ENCODE results near the gene STK36. TPM values are rescaled to one million over a fixed set of nuclear protein-coding genes. Genes with fewer than 3 reads are reported as not detected.

STK36 gene
- total RNA-seq: 10 to 100 TPM; 15.9 to 19.0 TPM

DNA sequence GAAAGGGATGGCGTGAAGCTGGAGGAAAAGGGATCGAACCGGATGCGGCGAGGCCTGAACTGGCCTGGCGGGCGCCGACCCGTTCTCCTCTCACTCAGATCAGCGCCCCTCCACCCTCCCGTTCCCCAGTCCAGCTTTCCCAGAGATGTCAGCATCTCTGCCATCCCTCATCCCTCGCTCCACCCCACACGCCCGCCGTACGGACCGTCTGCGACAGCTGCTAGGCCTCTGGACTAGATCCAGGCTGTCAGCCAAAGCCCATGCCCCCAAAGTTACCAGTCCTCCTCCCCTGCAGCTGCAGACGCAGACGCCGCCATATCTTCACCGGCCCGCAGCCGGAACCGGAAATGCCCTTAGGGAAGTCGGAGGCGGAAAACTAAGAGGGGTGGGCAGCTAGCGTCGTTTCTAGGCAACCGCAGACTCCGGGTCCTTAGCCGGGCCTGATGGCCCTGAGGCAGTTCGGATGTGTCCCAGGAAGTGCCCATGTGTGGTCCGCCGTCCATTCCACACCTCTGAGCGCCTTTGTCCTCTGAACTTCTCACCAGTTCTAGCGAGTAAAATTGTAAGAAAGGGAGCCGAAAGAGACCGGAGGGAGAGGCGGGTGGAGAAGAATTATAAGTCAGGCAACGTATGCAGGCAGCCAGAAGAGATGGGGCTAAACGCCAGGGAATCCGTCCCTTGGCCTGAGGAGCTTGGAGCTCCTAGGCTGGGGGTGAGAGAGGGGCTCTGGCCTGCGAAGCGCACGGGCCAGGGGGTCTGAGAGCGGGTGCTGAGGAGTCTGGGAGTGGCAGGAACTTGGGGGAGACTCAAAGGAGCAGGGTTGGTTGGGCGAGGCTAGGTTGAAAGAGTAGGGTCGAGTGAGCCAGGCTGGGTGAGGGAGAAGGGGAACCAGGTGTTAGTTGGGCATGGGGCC is at the start of gene STK36, which contains the start of gene RNF25:
Gene STK36, plus strand, starts transcription at position 433 of the 913 bp plus-strand sequence. CDS start 744 bp downstream, outside the sequence.
Gene RNF25, minus strand, starts transcription at position 349 of the 913 bp plus-strand sequence. Its CDS starts 32 bp downstream, at position 317.
- Mint-ChIP-seq H3K27me3 (no peaks in the 10 kb centered on the region), H3K4me1 (ENCODE audit: low read depth) (peaks cover 22% of the 10 kb centered on the region), H3K27ac (peak within 1 kb of the TSS; percentile 89), H3K9me3 (no peaks in the 10 kb centered on the region), H3K4me3 (peak within 1 kb of the TSS; percentile 96), H3K36me3 (peaks cover 3% of the 10 kb centered on the region)
- DNase-seq: peak; percentile 90
- ChIA-PET CTCF (interaction anchor here (0.6 to 5.2 kb wide), 9 partner anchors 10 to 226 kb away, joined by 3 to 38 read pairs (median 7); partner anchors contain the start of genes BCS1L, TTLL4 and ZNF142), POLR2A (interaction anchor here (0.9 to 4.0 kb wide), 4 partner anchors 12 to 225 kb away, joined by 3 to 50 read pairs (median 4); partner anchors contain the start of genes BCS1L and ZNF142)
- intact Hi-C loops (cut with micrococcal nuclease): loop anchor here (1.0 to 5.0 kb wide), 3 partner anchors 13 to 275 kb away; partner anchors contain the start of genes BCS1L, CTDSP1, TTLL4 and ZNF142

DNA sequence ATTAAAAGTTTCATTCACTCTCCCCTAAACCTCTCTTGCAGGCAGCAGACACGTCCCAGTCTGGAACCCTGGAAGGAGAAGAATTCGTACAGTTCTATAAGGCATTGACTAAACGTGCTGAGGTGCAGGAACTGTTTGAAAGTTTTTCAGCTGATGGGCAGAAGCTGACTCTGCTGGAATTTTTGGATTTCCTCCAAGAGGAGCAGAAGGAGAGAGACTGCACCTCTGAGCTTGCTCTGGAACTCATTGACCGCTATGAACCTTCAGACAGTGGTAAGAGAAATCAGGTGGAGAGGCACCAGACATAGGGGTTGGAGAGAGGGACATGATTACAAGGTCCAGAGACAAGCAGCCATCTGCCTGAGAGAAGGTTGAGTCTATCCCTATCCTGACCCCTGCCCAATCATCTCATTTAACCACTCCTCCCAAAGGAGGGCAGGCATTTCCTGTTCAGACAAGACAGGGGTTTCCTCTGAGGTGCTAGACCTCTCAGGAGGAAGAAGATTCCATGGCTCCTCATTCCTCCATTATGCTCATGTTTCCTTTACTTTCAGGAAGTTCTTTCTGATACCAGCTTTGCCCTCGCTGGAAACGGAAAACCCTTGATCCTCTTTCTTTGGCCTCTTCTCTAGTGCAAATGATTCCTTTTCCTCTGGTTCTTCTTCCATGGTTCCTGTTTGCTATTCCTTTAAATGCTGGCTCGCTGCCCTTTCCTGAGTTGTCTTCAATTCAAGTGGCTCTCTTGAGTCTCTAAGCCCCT is 49.1 kb upstream of the STK36 start:
- H3K27ac Mint-ChIP-seq: no peak overlapping the region
- no peaks in the 10 kb centered on the region for H3K4me1 Mint-ChIP-seq (ENCODE audit: low read depth)
- ChIA-PET CTCF (no interaction called here), POLR2A (no interaction called here)
- intact Hi-C loops (cut with micrococcal nuclease): no loop called here
- DNase-seq: no peak
- no peaks in the 10 kb centered on the region for H3K36me3 Mint-ChIP-seq
- H3K4me3 Mint-ChIP-seq: no peak overlapping the region
- H3K27me3 Mint-ChIP-seq: no peaks in the 10 kb centered on the region
- H3K9me3 Mint-ChIP-seq: no peaks in the 10 kb centered on the region

DNA sequence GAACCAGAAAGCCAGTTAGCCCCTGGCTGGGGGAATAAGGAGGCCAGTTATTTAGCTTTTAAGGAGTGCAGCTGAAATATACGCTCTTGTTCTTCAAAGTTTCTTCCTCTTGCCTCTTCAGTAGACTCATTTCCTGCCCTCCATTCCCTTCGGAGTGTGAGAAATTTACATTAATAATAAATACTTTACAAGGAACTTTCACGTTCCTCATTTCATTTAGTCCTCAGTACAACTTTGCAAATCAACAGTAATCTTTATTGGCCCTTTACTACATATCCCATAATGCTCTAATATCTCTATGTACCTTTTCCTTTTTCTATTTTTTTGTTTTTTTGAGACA is 48.5 kb upstream of the STK36 start:
- Mint-ChIP-seq H3K27ac (no peak overlapping the region), H3K27me3 (no peaks in the 10 kb centered on the region), H3K4me3 (no peak overlapping the region), H3K9me3 (no peaks in the 10 kb centered on the region), H3K36me3 (no peaks in the 10 kb centered on the region), H3K4me1 (ENCODE audit: low read depth) (no peaks in the 10 kb centered on the region)
- DNase-seq: no peak
- ChIA-PET POLR2A (no interaction called here), CTCF (no interaction called here)
- intact Hi-C loops (cut with micrococcal nuclease): no loop called here

DNA sequence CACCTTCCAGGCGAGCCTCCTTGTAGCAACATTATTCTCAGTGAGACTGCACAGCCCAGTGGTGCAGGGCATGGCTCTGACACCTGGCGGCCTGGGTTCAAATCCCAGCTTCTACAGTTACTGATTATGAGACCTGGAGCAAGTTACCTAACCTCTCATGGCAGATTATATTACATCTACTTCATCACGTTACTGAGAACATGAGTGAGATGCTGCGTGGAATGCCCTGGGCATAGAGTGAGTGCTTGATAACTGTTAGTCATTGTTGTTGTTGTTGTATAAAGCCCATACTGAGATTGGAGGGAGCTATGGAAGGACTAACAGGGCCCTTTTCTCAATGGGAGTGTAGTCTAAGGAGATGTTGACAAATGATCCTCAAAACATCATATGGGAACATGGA is 45.5 kb upstream of the STK36 start:
- H3K27me3 Mint-ChIP-seq: no peaks in the 10 kb centered on the region
- ChIA-PET CTCF (no interaction called here), POLR2A (no interaction called here)
- H3K4me1 Mint-ChIP-seq (ENCODE audit: low read depth): no peaks in the 10 kb centered on the region
- DNase-seq: no peak
- H3K36me3 Mint-ChIP-seq: no peaks in the 10 kb centered on the region
- intact Hi-C loops (cut with micrococcal nuclease): no loop called here
- H3K9me3 Mint-ChIP-seq: no peaks in the 10 kb centered on the region
- H3K27ac Mint-ChIP-seq: no peak overlapping the region
- no peak overlapping the region for H3K4me3 Mint-ChIP-seq

GRCh38 chr2:218627939-218628338 is 43.9 kb upstream of the STK36 start:
- Mint-ChIP-seq H3K27me3 (no peaks in the 10 kb centered on the region), H3K27ac (no peak overlapping the region), H3K9me3 (no peaks in the 10 kb centered on the region), H3K4me1 (ENCODE audit: low read depth) (no peaks in the 10 kb centered on the region), H3K4me3 (no peak overlapping the region), H3K36me3 (no peaks in the 10 kb centered on the region)
- no peak for DNase-seq
- ChIA-PET CTCF (interaction anchor here (1.6 kb wide), 1 partner anchor 220 kb away, joined by 5 read pairs; no protein-coding TSS in a partner anchor), POLR2A (no interaction called here)
- intact Hi-C loops (cut with micrococcal nuclease): no loop called here

DNA sequence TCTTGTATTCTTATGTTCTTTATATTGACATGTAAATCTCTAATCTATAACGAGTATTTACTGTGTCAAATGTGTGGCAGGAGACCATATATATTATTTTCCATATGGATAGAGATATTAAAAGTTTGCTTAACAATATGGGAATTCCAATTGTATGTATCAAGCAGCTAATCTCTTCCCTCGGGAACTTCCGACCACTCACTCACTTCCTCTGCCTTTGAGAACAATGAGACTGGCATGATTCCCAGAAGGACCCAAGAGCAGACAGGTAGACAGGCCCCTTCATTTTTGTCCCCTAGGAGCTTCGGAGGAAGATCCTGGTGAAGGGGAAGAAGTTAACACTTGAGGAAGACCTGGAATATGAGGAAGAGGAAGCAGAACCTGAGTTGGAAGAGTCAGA is 40.0 kb upstream of the STK36 start:
- no peak for DNase-seq
- H3K27me3 Mint-ChIP-seq: no peaks in the 10 kb centered on the region
- peaks cover 19% of the 10 kb centered on the region for H3K36me3 Mint-ChIP-seq
- ChIA-PET POLR2A (no interaction called here), CTCF (no interaction called here)
- intact Hi-C loops (cut with micrococcal nuclease): no loop called here
- H3K27ac Mint-ChIP-seq: no peak overlapping the region
- H3K4me3 Mint-ChIP-seq: no peak overlapping the region
- H3K4me1 Mint-ChIP-seq (ENCODE audit: low read depth): no peaks in the 10 kb centered on the region
- no peaks in the 10 kb centered on the region for H3K9me3 Mint-ChIP-seq

- intact Hi-C loops (cut with micrococcal nuclease): no loop called here
- Mint-ChIP-seq H3K9me3 (no peaks in the 10 kb centered on the region), H3K4me3 (no peak overlapping the region), H3K36me3 (peaks cover 35% of the 10 kb centered on the region), H3K27me3 (no peaks in the 10 kb centered on the region), H3K4me1 (ENCODE audit: low read depth) (no peaks in the 10 kb centered on the region), H3K27ac (no peak overlapping the region)
- CTCF ChIA-PET: no interaction called here
- DNase-seq: no peak
- POLR2A ChIA-PET: no interaction called here
Measured at GRCh38 chr2:218635719-218636118, 36.2 kb upstream of the STK36 start.

GRCh38 chr2:218638372-218638771 is 33.5 kb upstream of the STK36 start:
- no peaks in the 10 kb centered on the region for H3K4me1 Mint-ChIP-seq (ENCODE audit: low read depth)
- H3K27me3 Mint-ChIP-seq: no peaks in the 10 kb centered on the region
- H3K4me3 Mint-ChIP-seq: no peak overlapping the region
- CTCF ChIA-PET: no interaction called here
- POLR2A ChIA-PET: no interaction called here
- no peak for DNase-seq
- H3K9me3 Mint-ChIP-seq: no peaks in the 10 kb centered on the region
- no peak overlapping the region for H3K27ac Mint-ChIP-seq
- H3K36me3 Mint-ChIP-seq: peaks cover 43% of the 10 kb centered on the region
- intact Hi-C loops (cut with micrococcal nuclease): no loop called here

DNA sequence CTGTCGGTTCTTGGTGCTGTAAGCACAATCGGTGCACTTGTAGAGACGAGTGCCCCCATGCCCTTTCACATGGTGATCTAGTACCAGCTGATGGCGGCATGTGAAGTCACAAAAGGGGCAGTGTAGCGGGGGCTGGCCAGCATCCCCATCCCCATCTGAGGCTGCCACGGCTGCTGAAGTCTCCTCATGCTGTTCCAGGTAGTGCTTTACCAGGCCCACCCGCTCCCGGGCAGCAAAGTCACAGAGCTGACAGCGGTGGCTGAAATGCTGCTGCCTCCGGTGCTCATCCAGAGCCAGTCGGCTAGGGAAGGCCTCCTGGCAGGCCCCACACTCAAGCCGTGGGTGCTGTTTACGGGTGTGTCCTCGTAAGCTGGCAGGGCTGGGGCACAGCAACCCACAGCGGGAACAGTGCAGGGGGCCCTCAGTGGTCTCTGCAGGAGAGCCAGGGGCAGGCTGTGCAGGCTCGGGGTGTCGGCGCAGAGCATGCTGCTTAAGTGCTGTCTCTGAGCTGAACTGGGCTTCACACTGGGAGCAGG is 29.7 kb upstream of the STK36 start:
- no peak for DNase-seq
- intact Hi-C loops (cut with micrococcal nuclease): no loop called here
- no peak overlapping the region for H3K27ac Mint-ChIP-seq
- H3K9me3 Mint-ChIP-seq: no peaks in the 10 kb centered on the region
- POLR2A ChIA-PET: interaction anchor here (2.0 kb wide), 1 partner anchor 17 kb away, joined by 5 read pairs; the partner anchor contains the start of genes BCS1L and ZNF142
- H3K27me3 Mint-ChIP-seq: no peaks in the 10 kb centered on the region
- peaks cover 36% of the 10 kb centered on the region for H3K36me3 Mint-ChIP-seq
- H3K4me1 Mint-ChIP-seq (ENCODE audit: low read depth): no peaks in the 10 kb centered on the region
- CTCF ChIA-PET: no interaction called here
- H3K4me3 Mint-ChIP-seq: no peak overlapping the region

- no peak for DNase-seq
Measured at GRCh38 chr2:218642786-218643185, 29.1 kb upstream of the STK36 start.

GRCh38 chr2:218643751-218644310 is 28.1 kb upstream of the STK36 start:
- POLR2A ChIA-PET: interaction anchor here (2.0 kb wide), 1 partner anchor 16 kb away, joined by 5 read pairs; the partner anchor contains the start of genes BCS1L and ZNF142
- H3K27me3 Mint-ChIP-seq: no peaks in the 10 kb centered on the region

More at GRCh38 chr2:218642786-218643185, 29.1 kb upstream of the STK36 start:
- ChIA-PET POLR2A (interaction anchor here (2.0 kb wide), 1 partner anchor 17 kb away, joined by 5 read pairs; the partner anchor contains the start of genes BCS1L and ZNF142), CTCF (no interaction called here)
- H3K4me1 Mint-ChIP-seq (ENCODE audit: low read depth): peaks cover 2% of the 10 kb centered on the region
- no peak overlapping the region for H3K4me3 Mint-ChIP-seq
- intact Hi-C loops (cut with micrococcal nuclease): no loop called here
- H3K9me3 Mint-ChIP-seq: no peaks in the 10 kb centered on the region
- H3K27ac Mint-ChIP-seq: no peak overlapping the region
- H3K27me3 Mint-ChIP-seq: no peaks in the 10 kb centered on the region
- H3K36me3 Mint-ChIP-seq: peaks cover 37% of the 10 kb centered on the region

More at GRCh38 chr2:218643751-218644310, 28.1 kb upstream of the STK36 start:
- H3K27ac Mint-ChIP-seq: no peak overlapping the region
- DNase-seq: no peak
- peaks cover 42% of the 10 kb centered on the region for H3K36me3 Mint-ChIP-seq
- intact Hi-C loops (cut with micrococcal nuclease): no loop called here
- H3K4me1 Mint-ChIP-seq (ENCODE audit: low read depth): peaks cover 9% of the 10 kb centered on the region
- H3K4me3 Mint-ChIP-seq: no peak overlapping the region
- no peaks in the 10 kb centered on the region for H3K9me3 Mint-ChIP-seq
- CTCF ChIA-PET: interaction anchor here (0.9 kb wide), 1 partner anchor 14 kb away, joined by 3 read pairs; no protein-coding TSS in a partner anchor
